Subcutaneous adipose tissue (tissue), 4 donors: ENCODE measurements around the gene PCSK5. TPM values are rescaled to one million over a fixed set of nuclear protein-coding genes. Genes with fewer than 3 reads are reported as not detected.

Experiments used
- CTCF ChIP-seq: fragments of 450-650 bp; IDR thresholded peaks from one replicate; pipeline ENCODE4 v1.5.1; 2016; ENCODE audit warnings: low read depth, mild to moderate bottlenecking, control low read depth, antibody characterized with exemption, moderate library complexity
- total RNA-seq, 4 donors: library from RNA; depleted of rRNA; stranded (reverse); fragments of >200 nt; gene quantifications; one replicate each; pipeline ENCODE4 v1.1.0, GENCODE V29; 2016

PCSK5 gene
- total RNA-seq, 4 donors from 2014 or later, result 18.4 to 36.4 (median 20.1) TPM

DNA sequence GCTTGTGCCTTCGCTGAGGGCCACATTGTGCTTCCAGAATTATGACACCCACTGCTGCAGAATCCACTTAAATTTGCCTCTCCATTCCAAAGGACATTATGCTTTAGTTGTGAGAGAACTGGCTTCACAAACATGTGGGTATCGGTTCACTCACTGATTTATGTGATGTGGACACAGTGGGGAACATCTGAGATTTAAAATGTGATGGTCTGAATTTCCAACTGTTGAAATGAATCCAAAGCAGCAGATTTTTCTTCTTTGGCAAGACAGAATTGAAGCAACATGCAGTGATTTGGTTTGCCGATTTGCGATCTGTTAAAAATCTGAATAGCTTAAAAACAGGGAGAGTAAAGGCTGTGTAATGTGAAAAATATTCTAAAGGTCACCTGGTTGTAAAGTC lies 20.3 kb downstream of the PCSK5 start:
- no peak for TF ChIP-seq CTCF

GRCh38 chr9:75911390-75911789 lies 20.9 kb downstream of the PCSK5 start:
- no peak for TF ChIP-seq CTCF

DNA sequence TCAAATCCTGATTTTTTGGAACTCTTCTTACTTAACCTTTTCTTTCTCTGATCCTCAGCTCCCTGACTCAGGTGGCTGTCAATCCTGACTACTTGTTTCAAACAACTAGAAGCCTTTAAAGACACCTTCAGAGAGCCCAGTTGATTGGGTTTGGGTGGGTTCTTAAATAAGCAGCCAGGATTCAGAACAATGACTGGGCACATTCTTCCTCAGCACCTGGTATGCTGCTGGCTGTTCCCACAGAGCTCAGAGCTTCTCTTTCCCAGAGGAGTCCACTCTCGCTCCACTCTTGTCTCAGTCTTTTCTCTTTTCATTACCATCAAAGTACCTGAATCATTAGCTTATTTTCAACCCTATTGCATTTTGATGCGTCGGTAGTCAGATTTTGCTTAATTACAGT lies 22.5 kb downstream of the PCSK5 start:
- TF ChIP-seq CTCF, result no peak

GRCh38 chr9:75914002-75914401 lies 23.5 kb downstream of the PCSK5 start:
- TF ChIP-seq CTCF, result no peak

DNA sequence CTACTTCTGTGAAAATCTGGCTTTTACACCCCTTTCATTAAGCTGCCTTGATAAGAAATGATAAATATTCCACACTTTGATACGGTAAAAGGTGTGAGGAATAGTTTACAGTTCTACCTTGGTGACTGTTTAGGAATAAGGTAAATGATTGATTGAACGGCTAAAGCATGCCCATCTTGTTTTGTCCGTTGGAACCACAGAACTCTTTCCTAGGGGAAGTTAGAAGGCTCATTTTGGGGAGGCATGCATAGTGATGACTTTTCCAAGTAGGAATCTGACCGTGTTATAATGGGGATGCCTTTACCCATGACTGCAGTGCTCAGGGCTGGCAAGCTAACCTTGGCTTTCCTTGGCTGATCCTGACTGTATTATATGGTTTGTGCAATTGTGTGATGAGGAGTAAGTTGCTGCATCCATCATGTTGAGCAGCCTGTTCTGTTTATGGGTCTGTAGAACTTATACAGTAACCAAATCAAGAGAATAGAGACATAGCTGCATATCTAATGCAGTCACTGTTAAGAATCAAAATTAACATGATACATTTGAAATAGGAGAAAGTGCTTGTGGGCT lies 24.5 kb downstream of the PCSK5 start:
- TF ChIP-seq CTCF, result no peak

DNA sequence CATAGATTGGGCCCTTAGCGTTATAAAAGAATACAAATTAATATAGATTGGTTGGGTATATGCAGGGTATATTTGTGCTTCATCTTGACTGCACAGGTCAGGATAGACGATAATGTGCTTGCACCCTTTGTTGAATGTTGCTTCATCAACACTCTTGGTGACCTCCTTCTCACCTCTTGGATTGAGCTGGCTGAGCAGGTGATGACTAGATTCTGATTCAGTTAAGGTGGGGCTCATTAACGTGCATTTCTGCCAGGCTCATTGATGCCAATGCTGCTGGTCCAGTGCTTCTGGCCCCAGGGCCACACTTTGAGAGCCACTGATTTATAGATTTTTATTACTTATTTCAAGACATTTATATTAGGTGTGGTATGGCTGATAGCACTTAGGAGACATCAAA lies 27.7 kb downstream of the PCSK5 start:
- no peak for TF ChIP-seq CTCF

DNA sequence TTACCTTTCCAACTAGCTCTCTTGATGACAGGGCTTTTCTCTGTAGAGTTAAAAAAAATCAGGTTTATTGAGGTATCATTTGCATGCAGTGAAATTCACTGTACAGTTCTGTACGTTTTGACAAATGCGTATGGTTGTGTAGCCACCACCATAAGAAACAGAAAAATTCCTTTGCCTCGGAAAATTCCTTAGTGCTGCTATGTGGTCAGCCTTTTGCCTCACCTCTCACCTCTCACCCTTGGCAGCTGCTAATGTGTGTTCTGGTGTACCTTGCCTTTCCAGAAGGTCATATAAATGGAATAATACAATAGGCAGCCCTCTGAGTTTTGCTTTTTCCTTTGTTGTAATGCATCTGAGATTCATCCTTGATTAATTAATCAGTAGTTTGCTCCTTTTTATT lies 28.4 kb downstream of the PCSK5 start:
- no peak for TF ChIP-seq CTCF
